ENCODE measurements around the gene RRAS. TPM values are rescaled to one million over a fixed set of nuclear protein-coding genes. Genes with fewer than 3 reads are reported as not detected.

RRAS gene
- polyA plus RNA-seq, 1 experiment = 64.2 TPM

GRCh38 chr19:49643466-49643865 is 3.5 kb upstream of the RRAS start:
- Histone ChIP-seq H3K27ac (ENCODE audit: low read depth, low read length) (no peak overlapping the region), H3K9me3 (ENCODE audit: control insufficient read depth, insufficient read depth, low read length) (no peaks in the 10 kb centered on the region), H3K27me3 (ENCODE audit: control insufficient read depth, insufficient read depth, low read length) (no peaks in the 10 kb centered on the region), H3K4me3 (ENCODE audit: low read depth, low read length) (peak overlapping the region; percentile 99)
- POLR2A ChIA-PET = interaction anchor here (3.8 kb wide), 1 partner anchor 33 kb away, joined by 18 read pairs; the partner anchor contains the start of gene PRMT1
- no peak for DNase-seq (ENCODE audit: low read depth, low spot score)
- CTCF ChIA-PET = interaction anchor here (0.9 to 1.4 kb wide), 2 partner anchors 29 to 37 kb away, joined by 3 to 5 read pairs; no protein-coding TSS in a partner anchor
- TF ChIP-seq, protein P1, sequence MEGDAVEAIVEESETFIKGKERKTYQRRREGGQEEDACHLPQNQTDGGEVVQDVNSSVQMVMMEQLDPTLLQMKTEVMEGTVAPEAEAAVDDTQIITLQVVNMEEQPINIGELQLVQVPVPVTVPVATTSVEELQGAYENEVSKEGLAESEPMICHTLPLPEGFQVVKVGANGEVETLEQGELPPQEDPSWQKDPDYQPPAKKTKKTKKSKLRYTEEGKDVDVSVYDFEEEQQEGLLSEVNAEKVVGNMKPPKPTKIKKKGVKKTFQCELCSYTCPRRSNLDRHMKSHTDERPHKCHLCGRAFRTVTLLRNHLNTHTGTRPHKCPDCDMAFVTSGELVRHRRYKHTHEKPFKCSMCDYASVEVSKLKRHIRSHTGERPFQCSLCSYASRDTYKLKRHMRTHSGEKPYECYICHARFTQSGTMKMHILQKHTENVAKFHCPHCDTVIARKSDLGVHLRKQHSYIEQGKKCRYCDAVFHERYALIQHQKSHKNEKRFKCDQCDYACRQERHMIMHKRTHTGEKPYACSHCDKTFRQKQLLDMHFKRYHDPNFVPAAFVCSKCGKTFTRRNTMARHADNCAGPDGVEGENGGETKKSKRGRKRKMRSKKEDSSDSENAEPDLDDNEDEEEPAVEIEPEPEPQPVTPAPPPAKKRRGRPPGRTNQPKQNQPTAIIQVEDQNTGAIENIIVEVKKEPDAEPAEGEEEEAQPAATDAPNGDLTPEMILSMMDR (IDR thresholded peaks at IDR 0.05; ENCODE audit: low read depth, low read length) = no peak

DNA sequence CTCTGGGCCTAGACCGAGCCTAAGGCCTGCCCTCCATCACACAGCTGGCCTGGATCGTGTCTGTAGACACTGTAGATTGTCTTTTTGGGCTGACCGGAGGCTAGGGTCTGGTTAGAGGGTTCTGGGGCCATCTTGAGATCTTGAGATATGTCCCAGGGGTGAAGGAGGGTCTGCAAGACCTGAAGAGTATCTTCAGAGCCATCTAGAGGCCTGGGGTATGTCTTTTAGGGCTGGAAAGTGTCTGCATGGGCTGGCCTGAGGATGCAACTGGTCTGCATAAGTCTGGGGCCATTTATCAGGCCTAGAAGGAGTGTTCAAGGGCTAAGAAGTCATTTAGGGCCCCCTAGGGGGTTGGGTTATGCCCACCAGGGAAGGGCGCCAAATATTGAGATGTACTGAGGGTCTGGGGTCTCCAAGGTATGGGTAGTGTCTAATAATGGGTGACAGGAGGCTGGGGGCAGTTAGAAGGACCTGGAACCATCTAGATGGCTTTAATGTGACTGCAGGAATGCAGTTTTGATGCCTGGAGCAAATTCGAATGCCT is 2.6 kb upstream of the RRAS start:
- ChIA-PET CTCF (interaction anchor here (1.0 to 1.4 kb wide), 2 partner anchors 30 to 72 kb away, joined by 4 to 5 read pairs; no protein-coding TSS in a partner anchor), POLR2A (interaction anchor here (0.9 to 3.8 kb wide), 7 partner anchors 11 to 62 kb away, joined by 4 to 18 read pairs (median 6); partner anchors contain the start of genes NOSIP, PRMT1 and PRR12)
- H3K27ac ChIP-seq (ENCODE audit: low read depth, low read length) = peak overlapping the region; percentile 85
- no peaks in the 10 kb centered on the region for H3K27me3 ChIP-seq (ENCODE audit: control insufficient read depth, insufficient read depth, low read length)
- DNase-seq (ENCODE audit: low read depth, low spot score) = no peak
- TF ChIP-seq, protein P1 (IDR thresholded peaks at IDR 0.05; ENCODE audit: low read depth, low read length) = no peak
- peak overlapping the region; percentile 99 for H3K4me3 ChIP-seq (ENCODE audit: low read depth, low read length)
- H3K9me3 ChIP-seq (ENCODE audit: control insufficient read depth, insufficient read depth, low read length) = no peaks in the 10 kb centered on the region

DNA sequence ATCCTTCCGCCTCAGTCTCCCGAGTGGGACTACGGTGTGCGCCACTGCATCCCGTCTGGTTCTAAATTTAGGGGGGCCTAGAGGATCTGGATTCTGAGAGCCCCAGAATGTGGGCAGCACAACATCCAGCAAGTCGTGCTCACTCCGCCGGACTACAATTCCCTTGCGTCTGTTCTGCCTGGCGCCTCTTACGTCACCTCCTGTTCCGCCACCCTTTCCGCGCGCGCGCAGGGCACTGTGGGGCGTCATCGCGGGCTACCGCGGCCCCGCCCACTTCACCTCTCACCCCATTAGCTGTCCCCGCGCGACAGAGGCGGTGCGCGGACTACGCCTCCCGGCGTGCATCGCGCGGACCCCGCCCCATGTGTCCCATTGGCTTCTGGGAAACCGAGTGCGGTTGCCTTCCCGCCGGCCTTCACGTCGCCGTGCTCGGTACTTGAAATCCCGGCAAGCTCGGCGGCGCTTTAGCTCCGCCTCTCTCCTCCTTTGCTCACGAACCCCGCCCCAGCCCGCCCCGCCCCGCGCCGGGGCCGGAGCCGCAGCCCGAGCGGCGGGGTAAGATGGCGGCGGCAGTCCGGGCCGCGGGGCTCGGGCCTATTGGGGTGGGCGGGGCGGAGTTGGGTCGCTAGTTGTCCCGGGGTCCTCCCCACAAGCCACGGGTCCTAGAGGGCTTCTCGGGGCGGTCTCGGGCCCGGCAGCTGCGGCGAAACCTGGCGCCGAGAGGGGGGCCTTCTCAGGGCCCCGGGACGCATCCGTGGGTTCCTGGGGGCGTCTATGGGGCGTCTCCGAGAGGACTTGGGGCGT is 1.9 kb upstream of the RRAS start, which contains the start of gene SCAF1:
SCAF1 (plus strand) TSS at position 522 of the 804 bp plus-strand sequence. CDS start 2,818 bp downstream, outside the sequence.
- Histone ChIP-seq H3K27ac (ENCODE audit: low read depth, low read length) (peak within 1 kb of the TSS; percentile 100), H3K9me3 (ENCODE audit: control insufficient read depth, insufficient read depth, low read length) (no peaks in the 10 kb centered on the region), H3K27me3 (ENCODE audit: control insufficient read depth, insufficient read depth, low read length) (no peaks in the 10 kb centered on the region), H3K4me3 (ENCODE audit: low read depth, low read length) (peak within 1 kb of the TSS; percentile 99)
- ChIA-PET POLR2A (interaction anchor here (0.5 to 3.8 kb wide), 12 partner anchors 8 to 256 kb away, joined by 3 to 18 read pairs (median 5); partner anchors contain the start of genes NOSIP, PRMT1 and PRR12), CTCF (interaction anchor here (1.0 kb wide), 1 partner anchor 71 kb away, joined by 4 read pairs; no protein-coding TSS in a partner anchor)
- TF ChIP-seq, protein P1 (IDR thresholded peaks at IDR 0.05; ENCODE audit: low read depth, low read length) = no peak
- DNase-seq (ENCODE audit: low read depth, low spot score) = peak; percentile 99

- POLR2A ChIA-PET = interaction anchor here (0.9 to 3.8 kb wide), 9 partner anchors 9 to 144 kb away, joined by 3 to 22 read pairs (median 8); partner anchors contain the start of genes BCL2L12, IRF3, NOSIP and PRMT1
- no peak for DNase-seq (ENCODE audit: low read depth, low spot score)
Measured at GRCh38 chr19:49639401-49640112, 386 bp downstream of the RRAS start.

More at GRCh38 chr19:49639401-49640112, 386 bp downstream of the RRAS start:
- no peaks in the 10 kb centered on the region for H3K9me3 ChIP-seq (ENCODE audit: control insufficient read depth, insufficient read depth, low read length)
- TF ChIP-seq, protein P1 (IDR thresholded peaks at IDR 0.05; ENCODE audit: low read depth, low read length) = no peak
- H3K4me3 ChIP-seq (ENCODE audit: low read depth, low read length) = peak overlapping the region; percentile 73
- peak overlapping the region; percentile 65 for H3K27ac ChIP-seq (ENCODE audit: low read depth, low read length)
- no peaks in the 10 kb centered on the region for H3K27me3 ChIP-seq (ENCODE audit: control insufficient read depth, insufficient read depth, low read length)
- CTCF ChIA-PET = interaction anchor here (0.7 to 1.7 kb wide), 6 partner anchors 33 to 166 kb away, joined by 3 to 10 read pairs (median 3); partner anchors contain the start of gene FLT3LG

Measured in AG04450 (cell line).